ENCODE data around the gene GOLGA6L7. TPM values are rescaled to one million over a fixed set of nuclear protein-coding genes. Genes with fewer than 3 reads are reported as not detected.

The GOLGA6L7 gene
- total and polyA plus RNA-seq, 2 of the 8 experiments (the other 6 are each of a cell fraction or from before 2014, with no cell fraction given): not detected

- TF ChIP-seq ATF2 (IDR thresholded peaks at IDR 0.05; ENCODE audit: low read length): no peak
- no peak for TF ChIP-seq SIX5 (IDR thresholded peaks at IDR 0.05; ENCODE audit: low read depth, low read length)
Observed at GRCh38 chr15:28887339-28888174, 39.1 kb upstream of the GOLGA6L7 start (continued).
